GM12878 (cell line): Measurements from ENCODE around the gene MSLN. TPM values are rescaled to one million over a fixed set of nuclear protein-coding genes. Genes with fewer than 3 reads are reported as not detected.

Experiments used
- ATAC-seq: fragments of 200-7000 bp; cut with Tn5 transposase; 3 replicates; pipeline ENCODE4 v1.9.1; 2020; ENCODE audit warnings: mild to moderate bottlenecking, moderate library complexity
- Bru-seq: library from RNA; stranded (reverse); fragments of 400-500 nt; gene quantifications from one replicate; lab custom pipeline; 2021; lab: Mats Ljungman, UMichigan
- BruChase-seq, 2 experiments: library from RNA; stranded (reverse); fragments of 400-500 nt; gene quantifications; one replicate each; lab custom pipeline; 2021; lab: Mats Ljungman, UMichigan
- BruUV-seq: library from RNA; stranded (reverse); fragments of 400-500 nt; replicated peaks from 2 replicates; lab custom pipeline; 2021; lab: Mats Ljungman, UMichigan
- CTCF ChIA-PET: fragments of 300-600 bp; sonication (Branson Sonifier 250); formaldehyde crosslinking; extraction: SDS; loops from one replicate; lab custom pipeline; 2021; ENCODE audit warnings: inconsistent platforms; lab: Yijun Ruan, JAX
- POLR2A ChIA-PET: fragments of 350-600 bp; formaldehyde crosslinking; extraction: SDS; loops from one replicate; lab custom pipeline; 2021; ENCODE audit warnings: inconsistent platforms; lab: Charles Lee
- RAD21 ChIA-PET: fragments of 300-600 bp; sonication (Branson Sonifier 250); formaldehyde crosslinking; loops from one replicate; lab custom pipeline; 2023; ENCODE audit warnings: antibody characterized with exemption; ENCODE audit not compliant: unreplicated experiment; lab: Charles Lee
- SMC1A ChIA-PET: fragments of 300-600 bp; sonication (Branson Sonifier 250); formaldehyde crosslinking; loops from one replicate; lab custom pipeline; 2023; ENCODE audit not compliant: unreplicated experiment, uncharacterized antibody; lab: Charles Lee
- DNase-seq: peaks from one replicate; pipeline ENCODE4 v3.0.0-alpha.2; 2011; ENCODE audit warnings: low read depth, low spot score
- FAIRE-seq: peaks from 3 replicates; lab custom pipeline; 2011; peaks lifted over from hg19 to GRCh38; lab: Jason Lieb, UNC
- H2AFZ ChIP-seq: 2 replicates; pipeline ENCODE4 v1.6.0; 2011; ENCODE audit warnings: low read depth, low read length, control low read depth; ENCODE audit not compliant: control insufficient read depth
- H3K27ac ChIP-seq: 2 replicates; pipeline ENCODE4 v1.5.1; 2011; ENCODE audit warnings: control low read depth; ENCODE audit not compliant: control insufficient read depth, insufficient read depth
- H3K27me3 ChIP-seq, 2 experiments: replicated peaks in 1 of 2; 2 replicates each; pipeline versions ENCODE4 v1.6.0 to v1.6.1; 2011; ENCODE audit warnings: low read length in 1 of 2; ENCODE audit not compliant: control insufficient read depth in 2 of 2, insufficient read depth in 2 of 2
- H3K36me3 ChIP-seq, 2 experiments: 2 replicates each; pipeline ENCODE4 v1.5.1; 2011; ENCODE audit warnings: low read length in 1 of 2; ENCODE audit not compliant: control insufficient read depth in 2 of 2, insufficient read depth in 2 of 2
- H3K4me1 ChIP-seq: 2 replicates; pipeline ENCODE4 v1.6.1; 2011; ENCODE audit warnings: mild to moderate bottlenecking, low read length, moderate library complexity, mixed read lengths; ENCODE audit not compliant: control insufficient read depth, insufficient read depth
- H3K4me2 ChIP-seq: 2 replicates; pipeline ENCODE4 v1.6.0; 2011; ENCODE audit warnings: control low read depth; ENCODE audit not compliant: control insufficient read depth, insufficient read depth
- H3K4me3 ChIP-seq: fragments of 200-600 bp; sonication (generic); 2 replicates; pipeline ENCODE4 v1.5.1; 2016
- H3K79me2 ChIP-seq: 2 replicates; pipeline ENCODE4 v1.6.0; 2011; ENCODE audit warnings: low read length; ENCODE audit not compliant: control insufficient read depth, insufficient read depth
- H3K9ac ChIP-seq: 2 replicates; pipeline ENCODE4 v1.8.0; 2011; ENCODE audit warnings: low read length, control low read depth, mixed read lengths; ENCODE audit not compliant: control insufficient read depth, insufficient read depth
- H3K9me3 ChIP-seq: replicated peaks from 3 replicates; pipeline ENCODE4 v1.5.1; 2011; ENCODE audit warnings: mild to moderate bottlenecking, low read length; ENCODE audit not compliant: control insufficient read depth, insufficient read depth
- H4K20me1 ChIP-seq: 2 replicates; pipeline ENCODE4 v1.6.0; 2011; ENCODE audit not compliant: control insufficient read depth, insufficient read depth
- CHD1 ChIP-seq: IDR thresholded peaks from 2 replicates; pipeline ENCODE4 v1.6.1; 2012; ENCODE audit warnings: low read depth, low read length, improper control_type of control experiment
- CHD2 ChIP-seq: IDR thresholded peaks from 2 replicates; pipeline ENCODE4 v1.6.1; 2011; ENCODE audit warnings: low read depth, low read length, improper control_type of control experiment, borderline replicate concordance
- FOS ChIP-seq: IDR thresholded peaks from 3 replicates; pipeline ENCODE4 v1.6.1; 2011; ENCODE audit warnings: borderline replicate concordance; ENCODE audit not compliant: insufficient read length; ENCODE audit errors: extremely low read depth
- GATAD2B ChIP-seq: fragments of 450-650 bp; conservative IDR thresholded peaks from 2 replicates; pipeline ENCODE4 v1.6.1; 2017; ENCODE audit warnings: low read depth, mild to moderate bottlenecking, moderate library complexity
- IKZF1 ChIP-seq: fragments of 450-650 bp; conservative IDR thresholded peaks from 2 replicates; pipeline ENCODE4 v1.6.1; 2017; ENCODE audit warnings: antibody characterized with exemption, mild to moderate bottlenecking
- IKZF2 ChIP-seq, 2 experiments: fragments of 450-650 bp; IDR thresholded peaks; 2 replicates each; pipeline ENCODE4 v1.6.1; 2017; ENCODE audit warnings: mild to moderate bottlenecking in 2 of 2, moderate library complexity in 2 of 2
- NFIC ChIP-seq: IDR thresholded peaks from 2 replicates; pipeline ENCODE4 v1.6.1; 2012; ENCODE audit warnings: low read depth, mild to moderate bottlenecking, inconsistent platforms, low read length, moderate library complexity
- PAX5 ChIP-seq: IDR thresholded peaks from 2 replicates; pipeline ENCODE4 v1.6.1; 2011; ENCODE audit warnings: low read depth, low read length, borderline replicate concordance
- PAX8 ChIP-seq: fragments of 450-650 bp; IDR thresholded peaks from 2 replicates; pipeline ENCODE4 v1.6.1; 2017; ENCODE audit warnings: mild to moderate bottlenecking, moderate library complexity
- RELA ChIP-seq: fragments of 450-650 bp; IDR thresholded peaks from 2 replicates; pipeline ENCODE4 v1.8.0; 2014; ENCODE audit warnings: borderline replicate concordance; ENCODE audit not compliant: partially characterized antibody
- RUNX3 ChIP-seq: IDR thresholded peaks from 2 replicates; pipeline ENCODE4 v1.6.1; 2012; ENCODE audit warnings: low read length, inconsistent platforms
- SPI1 ChIP-seq: IDR thresholded peaks from 2 replicates; pipeline ENCODE4 v1.6.1; 2011; ENCODE audit warnings: low read depth, mild to moderate bottlenecking, low read length, moderate library complexity, borderline replicate concordance; ENCODE audit not compliant: insufficient read depth
- SREBF2 ChIP-seq: IDR thresholded peaks from 2 replicates; pipeline ENCODE4 v1.6.1; 2012; ENCODE audit warnings: mild to moderate bottlenecking, low read length
- SUPT20H ChIP-seq: IDR thresholded peaks from 2 replicates; pipeline ENCODE4 v1.6.1; 2011; ENCODE audit warnings: low read depth, mild to moderate bottlenecking, low read length, moderate library complexity, borderline replicate concordance; ENCODE audit not compliant: control insufficient read depth
- WRNIP1 ChIP-seq: IDR thresholded peaks from 2 replicates; pipeline ENCODE4 v1.6.1; 2011; ENCODE audit warnings: low read depth, low read length, improper control_type of control experiment, borderline replicate concordance
- ZNF217 ChIP-seq: fragments of 450-650 bp; IDR thresholded peaks from 2 replicates; pipeline ENCODE4 v1.6.1; 2017; ENCODE audit warnings: antibody characterized with exemption, mild to moderate bottlenecking
- WGBS: methylation state at CpG from one replicate; pipeline ENCODE4 v1.1.6; 2016; ENCODE audit warnings: low lambda C conversion rate; ENCODE audit not compliant: insufficient replicate concordance, insufficient coverage; ENCODE audit errors: missing lambda C conversion rate; 5-methylcytosine and 5-hydroxymethylcytosine counted together
- in situ Hi-C: fragments of 300-500 bp; cut with MboI; formaldehyde crosslinking; loops from 9 replicates; pipeline ENCODE4 v1.14.3; 2018; ENCODE audit warnings: mixed read lengths
- intact Hi-C: fragments of 100-400 bp; cut with micrococcal nuclease; formaldehyde crosslinking; loops from one replicate; pipeline ENCODE4 v1.14.2; 2022; ENCODE audit not compliant: unreplicated experiment
- long read RNA-seq, 2 experiments: library from polyadenylated mRNA; unstranded; transcript quantifications; one replicate each; pipeline ENCODE4 v2.0.0, GENCODE V29; 2019 to 2020
- polyA minus RNA-seq, 3 experiments: library from RNA; depleted of rRNA, polyadenylated mRNA; stranded (reverse); fragments of >200 nt; gene quantifications; 2 replicates each; pipeline ENCODE4 v1.2.3, GENCODE V29; 2011
- polyA plus RNA-seq, 11 experiments: library from polyadenylated mRNA; depleted of rRNA in 4 of 11; unstranded in 6 of 11; stranded (reverse) in 5 of 11; fragments of >200 nt; fragmentation: Nextera tagmentation in 4 of 11; fragmentation: Illumina TruSeq in 1 of 11; extraction: Ambion mirVana in 4 of 11; extraction: Trizol in 1 of 11; gene quantifications; 1 replicate in 1 of 11; 2 replicates in 10 of 11; pipeline versions ENCODE4 v1.2.1 to v1.2.3, GENCODE V29; 2011 to 2016; ENCODE audit warnings: inconsistent platforms in 2 of 11, missing spikeins in 2 of 11, low read depth in 1 of 11
- total RNA-seq, 4 experiments: library from RNA; depleted of rRNA in 3 of 4; stranded (reverse); fragments of >200 nt in 3 of 4; fragmentation: Illumina TruSeq in 1 of 4; extraction: Trizol in 1 of 4; gene quantifications; 2 replicates each; pipeline versions ENCODE4 v1.2.1 to v1.2.3, GENCODE V29; 2013 to 2021
- TF ChIP-seq, protein P1 (sequence below): fragments of 150-350 bp; IDR thresholded peaks from 2 replicates; pipeline ENCODE4 v1.6.1; 2016; ENCODE audit warnings: low read depth, low read length
- TF ChIP-seq, protein P2 (sequence below): IDR thresholded peaks from 2 replicates; pipeline ENCODE4 v1.6.1; 2012; ENCODE audit warnings: low read depth, low read length, improper control_type of control experiment

The MSLN gene
- total RNA-seq (2013; cell fraction: nucleolus; rRNA removed): 0.69 and 1.6 TPM in 2 replicates
- total RNA-seq (2014; rRNA removed) (not detected in 2 replicates), total RNA-seq (2014; rRNA removed; fragmentation: Illumina TruSeq; extraction: Trizol) (not detected in 2 replicates), total RNA-seq (2021) (not detected in 2 replicates), polyA plus RNA-seq (2011; rRNA removed) (0.08 TPM in 1 of 2 replicates, not detected in the other), polyA plus RNA-seq (2014; fragmentation: Illumina TruSeq; extraction: Trizol) (not detected in 2 replicates), polyA plus RNA-seq (2014; fragmentation: Nextera tagmentation; extraction: Ambion mirVana) (not detected), polyA plus RNA-seq (2014; rRNA removed) (not detected in 2 replicates), polyA plus RNA-seq (2016; fragmentation: Nextera tagmentation; extraction: Ambion mirVana) (not detected), polyA minus RNA-seq (2011; rRNA and poly(A)+ RNA removed) (not detected in 2 replicates), Bru-seq, nascent RNA (not detected), BruChase-seq, experiment 1, labeled RNA remaining after a 6-hour chase (not detected), BruChase-seq, experiment 2, labeled RNA remaining after a 2-hour chase (not detected)
- polyA plus RNA-seq (2011; ENCODE audit: low read depth): not detected
- polyA plus RNA-seq (2011; cell fraction: cytosol; rRNA removed): 0.03 TPM in 1 of 2 replicates, not detected in the other
- polyA plus RNA-seq (2011; cell fraction: nucleus; rRNA removed): 0.20 and 0.40 TPM in 2 replicates
- 0.18 TPM in 1 of 2 replicates, not detected in the other for polyA plus RNA-seq (2012)
- 2.7 and 2.9 TPM in 2 replicates for polyA minus RNA-seq (2011; cell fraction: cytosol; rRNA and poly(A)+ RNA removed)
- polyA minus RNA-seq (2011; cell fraction: nucleus; rRNA and poly(A)+ RNA removed): 0.12 and 0.29 TPM in 2 replicates
- long read RNA-seq, experiment 1: 0 reads
- long read RNA-seq, experiment 2: 0 reads

DNA sequence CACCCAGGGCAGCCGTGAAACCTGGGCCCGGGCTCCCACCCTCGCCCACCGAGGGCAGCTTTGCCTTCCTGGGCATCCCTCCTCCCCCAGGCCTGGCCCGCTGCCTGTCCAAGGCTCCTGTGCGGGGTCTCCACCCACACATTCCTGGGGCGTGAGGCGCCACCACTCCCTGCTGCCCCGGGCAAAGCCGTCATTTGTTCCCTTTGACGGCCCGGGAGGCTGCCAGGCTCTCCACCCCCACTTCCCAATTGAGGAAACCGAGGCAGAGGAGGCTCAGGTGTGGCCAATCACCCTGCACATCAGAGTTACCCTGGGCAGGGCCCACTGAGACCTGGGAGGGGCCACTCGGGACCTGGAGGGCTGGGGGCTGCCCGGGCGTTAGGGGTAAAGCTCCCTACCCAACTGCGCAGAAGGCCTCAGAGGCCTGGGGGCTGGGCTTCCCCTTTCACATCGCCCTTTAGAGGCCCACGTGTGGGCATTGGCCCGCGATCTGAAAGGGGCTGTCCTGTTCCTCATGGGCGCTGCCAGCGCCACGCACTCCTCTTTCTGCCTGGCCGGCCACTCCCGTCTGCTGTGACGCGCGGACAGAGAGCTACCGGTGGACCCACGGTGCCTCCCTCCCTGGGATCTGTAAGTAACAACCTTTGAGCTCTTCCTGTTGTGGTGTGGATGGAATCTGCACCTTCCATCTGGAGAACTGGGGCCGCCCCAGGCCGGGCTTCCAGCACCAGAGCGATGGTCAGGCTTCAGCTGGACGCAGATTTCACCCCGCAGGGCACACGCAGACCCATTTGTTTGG, at the start of gene MSLN:
MSLN (plus strand) TSS at position 190 of the 799 bp plus-strand sequence. CDS start 1,947 bp downstream, outside the sequence.
- Histone ChIP-seq H3K27me3 (no peaks in the 10 kb centered on the region), H3K4me3 (no peak within 1 kb of the TSS), H3K9me3 (no peaks in the 10 kb centered on the region; the same call in 2 of the 3 replicates), H2AFZ (no peak within 1 kb of the TSS), H4K20me1 (no peaks in the 10 kb centered on the region), H3K27ac (no peak within 1 kb of the TSS), H3K4me2 (no peak within 1 kb of the TSS), H3K4me1 (no peaks in the 10 kb centered on the region), H3K79me2 (no peaks in the 10 kb centered on the region), H3K9ac (no peak within 1 kb of the TSS), H3K36me3 (no peaks in the 10 kb centered on the region)
- intact Hi-C loops (no loop called here), in situ Hi-C loops (no loop called here)
- BruUV-seq: no TSS peak
- ATAC-seq (no peak), DNase-seq (no peak), FAIRE-seq (no peak)
- ChIA-PET CTCF (no interaction called here), SMC1A (no interaction called here), RAD21 (no interaction called here), POLR2A (no interaction called here)
- WGBS: 44% methylated on average over 35 of the region's 37 CpGs
- TF ChIP-seq CHD1 (no peak), RELA (no peak), IKZF2 (IDR thresholded peaks at IDR 0.05) (no peak), NFIC (no peak), PAX5 (no peak), GATAD2B (no peak), ZNF217 (no peak), RUNX3 (no peak), CHD2 (no peak), SUPT20H (no peak), IKZF1 (no peak), FOS (no peak), SREBF2 (no peak), PAX8 (no peak), SPI1 (no peak), WRNIP1 (no peak)
- TF ChIP-seq, protein P1, sequence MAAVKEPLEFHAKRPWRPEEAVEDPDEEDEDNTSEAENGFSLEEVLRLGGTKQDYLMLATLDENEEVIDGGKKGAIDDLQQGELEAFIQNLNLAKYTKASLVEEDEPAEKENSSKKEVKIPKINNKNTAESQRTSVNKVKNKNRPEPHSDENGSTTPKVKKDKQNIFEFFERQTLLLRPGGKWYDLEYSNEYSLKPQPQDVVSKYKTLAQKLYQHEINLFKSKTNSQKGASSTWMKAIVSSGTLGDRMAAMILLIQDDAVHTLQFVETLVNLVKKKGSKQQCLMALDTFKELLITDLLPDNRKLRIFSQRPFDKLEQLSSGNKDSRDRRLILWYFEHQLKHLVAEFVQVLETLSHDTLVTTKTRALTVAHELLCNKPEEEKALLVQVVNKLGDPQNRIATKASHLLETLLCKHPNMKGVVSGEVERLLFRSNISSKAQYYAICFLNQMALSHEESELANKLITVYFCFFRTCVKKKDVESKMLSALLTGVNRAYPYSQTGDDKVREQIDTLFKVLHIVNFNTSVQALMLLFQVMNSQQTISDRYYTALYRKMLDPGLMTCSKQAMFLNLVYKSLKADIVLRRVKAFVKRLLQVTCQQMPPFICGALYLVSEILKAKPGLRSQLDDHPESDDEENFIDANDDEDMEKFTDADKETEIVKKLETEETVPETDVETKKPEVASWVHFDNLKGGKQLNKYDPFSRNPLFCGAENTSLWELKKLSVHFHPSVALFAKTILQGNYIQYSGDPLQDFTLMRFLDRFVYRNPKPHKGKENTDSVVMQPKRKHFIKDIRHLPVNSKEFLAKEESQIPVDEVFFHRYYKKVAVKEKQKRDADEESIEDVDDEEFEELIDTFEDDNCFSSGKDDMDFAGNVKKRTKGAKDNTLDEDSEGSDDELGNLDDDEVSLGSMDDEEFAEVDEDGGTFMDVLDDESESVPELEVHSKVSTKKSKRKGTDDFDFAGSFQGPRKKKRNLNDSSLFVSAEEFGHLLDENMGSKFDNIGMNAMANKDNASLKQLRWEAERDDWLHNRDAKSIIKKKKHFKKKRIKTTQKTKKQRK: no peak
- TF ChIP-seq, protein P2, sequence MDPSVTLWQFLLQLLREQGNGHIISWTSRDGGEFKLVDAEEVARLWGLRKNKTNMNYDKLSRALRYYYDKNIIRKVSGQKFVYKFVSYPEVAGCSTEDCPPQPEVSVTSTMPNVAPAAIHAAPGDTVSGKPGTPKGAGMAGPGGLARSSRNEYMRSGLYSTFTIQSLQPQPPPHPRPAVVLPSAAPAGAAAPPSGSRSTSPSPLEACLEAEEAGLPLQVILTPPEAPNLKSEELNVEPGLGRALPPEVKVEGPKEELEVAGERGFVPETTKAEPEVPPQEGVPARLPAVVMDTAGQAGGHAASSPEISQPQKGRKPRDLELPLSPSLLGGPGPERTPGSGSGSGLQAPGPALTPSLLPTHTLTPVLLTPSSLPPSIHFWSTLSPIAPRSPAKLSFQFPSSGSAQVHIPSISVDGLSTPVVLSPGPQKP: no peak
